Mucosa of descending colon (tissue), 3 donors: Measurements from ENCODE around the gene KCNQ2. TPM values are rescaled to one million over a fixed set of nuclear protein-coding genes. Genes with fewer than 3 reads are reported as not detected.
A peak's percentile ranks its signal among the peaks of the same experiment; 100 is the strongest.

Source experiments
- ATAC-seq: fragments of 200-7000 bp; cut with Tn5 transposase; one replicate; pipeline ENCODE4 v1.9.1; 2020; ENCODE audit warnings: mild to moderate bottlenecking, moderate library complexity
- DNase-seq, 3 donors: peaks; one replicate each; pipeline ENCODE4 v3.0.0-alpha.2; 2020
- H3K36me3 ChIP-seq: fragments of 200-600 bp; one replicate; pipeline ENCODE4 v1.8.0; 2021; ENCODE audit warnings: low read depth, mild to moderate bottlenecking
- H3K4me1 ChIP-seq: fragments of 200-600 bp; one replicate; pipeline ENCODE4 v1.8.0; 2021; ENCODE audit warnings: low read depth, mild to moderate bottlenecking
- H3K4me3 ChIP-seq: fragments of 200-600 bp; one replicate; pipeline ENCODE4 v1.8.0; 2021; ENCODE audit warnings: mild to moderate bottlenecking
- H3K9me3 ChIP-seq: fragments of 200-600 bp; one replicate; pipeline ENCODE4 v1.8.0; 2021; ENCODE audit warnings: mild to moderate bottlenecking
- intact Hi-C, 2 donors: fragments of 100-400 bp; cut with DNase I in 1 of 2; cut with micrococcal nuclease in 1 of 2; formaldehyde crosslinking; loops; one replicate each; pipeline versions ENCODE4 v1.11.0 to v1.11.1; 2022; cut with DNase I, micrococcal nuclease
- total RNA-seq, 3 donors: library from RNA; stranded (reverse); fragmentation: NEBNext Ultra II Directional in 2 of 3; extraction: Animal tissue kit (Norgen Biotek cat#: 25700) in 2 of 3; gene quantifications; one replicate each; pipeline versions ENCODE4 v1.2.1 to v1.2.4, GENCODE V29; 2021 to 2023
- TF ChIP-seq, protein P1 (sequence below): fragments of 200-600 bp; IDR thresholded peaks from one replicate; pipeline ENCODE4 v1.8.0; 2022; ENCODE audit warnings: antibody characterized with exemption, mild to moderate bottlenecking
- donor health status: DM: no; HTN: no; CAD: no; lungs with moderate emphysema.
- donor health status: DM: no; HTN: no; CAD: no.
- donor health status: DM: no; HTN: yes; CAD: no.

KCNQ2 gene
- total RNA-seq, 3 donors from 2014 or later: 1.4 TPM; not detected in 2

- Histone ChIP-seq H3K4me1 (no peaks in the 10 kb centered on the region), H3K9me3 (no peaks in the 10 kb centered on the region), H3K4me3 (no peak overlapping the region), H3K36me3 (no peaks in the 10 kb centered on the region)
- ATAC-seq (no peak), DNase-seq (no peak)
- TF ChIP-seq, protein P1, sequence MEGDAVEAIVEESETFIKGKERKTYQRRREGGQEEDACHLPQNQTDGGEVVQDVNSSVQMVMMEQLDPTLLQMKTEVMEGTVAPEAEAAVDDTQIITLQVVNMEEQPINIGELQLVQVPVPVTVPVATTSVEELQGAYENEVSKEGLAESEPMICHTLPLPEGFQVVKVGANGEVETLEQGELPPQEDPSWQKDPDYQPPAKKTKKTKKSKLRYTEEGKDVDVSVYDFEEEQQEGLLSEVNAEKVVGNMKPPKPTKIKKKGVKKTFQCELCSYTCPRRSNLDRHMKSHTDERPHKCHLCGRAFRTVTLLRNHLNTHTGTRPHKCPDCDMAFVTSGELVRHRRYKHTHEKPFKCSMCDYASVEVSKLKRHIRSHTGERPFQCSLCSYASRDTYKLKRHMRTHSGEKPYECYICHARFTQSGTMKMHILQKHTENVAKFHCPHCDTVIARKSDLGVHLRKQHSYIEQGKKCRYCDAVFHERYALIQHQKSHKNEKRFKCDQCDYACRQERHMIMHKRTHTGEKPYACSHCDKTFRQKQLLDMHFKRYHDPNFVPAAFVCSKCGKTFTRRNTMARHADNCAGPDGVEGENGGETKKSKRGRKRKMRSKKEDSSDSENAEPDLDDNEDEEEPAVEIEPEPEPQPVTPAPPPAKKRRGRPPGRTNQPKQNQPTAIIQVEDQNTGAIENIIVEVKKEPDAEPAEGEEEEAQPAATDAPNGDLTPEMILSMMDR: no peak
- intact Hi-C loops: no loop called here
Observed at GRCh38 chr20:63439866-63440265, 32.6 kb downstream of the KCNQ2 start.

DNA sequence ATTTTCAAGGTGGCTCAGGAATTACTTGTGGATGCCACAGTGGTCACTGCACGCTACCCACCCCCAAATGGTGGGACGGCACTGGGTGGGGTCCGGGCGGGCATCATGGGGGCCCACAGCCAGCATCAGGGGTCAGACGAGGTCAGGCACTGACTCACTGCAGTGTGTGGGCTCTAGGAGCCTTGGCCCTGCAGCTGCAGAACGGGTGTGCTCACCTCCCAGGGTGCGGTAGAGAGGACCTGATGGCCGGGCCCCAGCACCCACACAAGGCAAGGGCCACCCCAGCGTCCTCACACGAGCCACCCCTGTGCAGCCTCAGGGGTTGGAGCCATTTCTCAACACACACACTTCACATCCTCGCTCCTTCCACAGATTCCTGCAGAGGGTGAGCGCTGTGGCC is 34.3 kb downstream of the KCNQ2 start:
- intact Hi-C loops: no loop called here
- no peaks in the 10 kb centered on the region for H3K4me1 ChIP-seq
- no peaks in the 10 kb centered on the region for H3K36me3 ChIP-seq
- DNase-seq (no peak), ATAC-seq (no peak)
- no peaks in the 10 kb centered on the region for H3K9me3 ChIP-seq
- H3K4me3 ChIP-seq: no peak overlapping the region
- TF ChIP-seq, protein P1: no peak

- Histone ChIP-seq H3K9me3 (no peaks in the 10 kb centered on the region), H3K4me3 (no peak overlapping the region), H3K36me3 (no peaks in the 10 kb centered on the region), H3K4me1 (no peaks in the 10 kb centered on the region)
- intact Hi-C loops: no loop called here
- ATAC-seq (no peak), DNase-seq (no peak)
- TF ChIP-seq, protein P1: no peak
Observed at GRCh38 chr20:63435552-63435951, 36.9 kb downstream of the KCNQ2 start.

GRCh38 chr20:63434599-63435378 is 37.7 kb downstream of the KCNQ2 start:
- Histone ChIP-seq H3K36me3 (no peaks in the 10 kb centered on the region), H3K9me3 (no peaks in the 10 kb centered on the region), H3K4me3 (no peak overlapping the region), H3K4me1 (no peaks in the 10 kb centered on the region)
- intact Hi-C loops: no loop called here
- TF ChIP-seq, protein P1: peak; percentile 59
- ATAC-seq (peak; percentile 74), DNase-seq (peak in 2 of 3 donors; percentile 56 to 57)

GRCh38 chr20:63433756-63434531 is 38.5 kb downstream of the KCNQ2 start:
- intact Hi-C loops: no loop called here
- TF ChIP-seq, protein P1: no peak
- H3K36me3 ChIP-seq: no peaks in the 10 kb centered on the region
- ATAC-seq (no peak), DNase-seq (no peak)
- no peaks in the 10 kb centered on the region for H3K9me3 ChIP-seq
- no peak overlapping the region for H3K4me3 ChIP-seq
- H3K4me1 ChIP-seq: no peaks in the 10 kb centered on the region
